Measurements from ENCODE around the gene FBXO2. TPM values are rescaled to one million over a fixed set of nuclear protein-coding genes. Genes with fewer than 3 reads are reported as not detected.

FBXO2 gene
- total RNA-seq, 2 experiments from 2014 or later, result 1.3 to 1.8 TPM

GRCh38 chr1:11685210-11685752 is 31.1 kb upstream of the FBXO2 start:
- POLR2A ChIA-PET, result no interaction called here
- CTCF ChIA-PET, result no interaction called here

- POLR2A ChIA-PET, result no interaction called here
- CTCF ChIA-PET, result interaction anchor here (1.2 kb wide), 1 partner anchor 34 kb away, joined by 3 read pairs; no protein-coding TSS in a partner anchor
Observed at GRCh38 chr1:11684070-11684469, 29.8 kb upstream of the FBXO2 start.

- POLR2A ChIA-PET, result interaction anchor here (1.1 kb wide), 1 partner anchor 227 kb away, joined by 3 read pairs; no protein-coding TSS in a partner anchor
Observed at GRCh38 chr1:11682799-11683198, 28.6 kb upstream of the FBXO2 start.

GRCh38 chr1:11682287-11682771 is 28.1 kb upstream of the FBXO2 start:
- ChIA-PET CTCF (interaction anchor here (1.6 to 2.2 kb wide), 3 partner anchors 8 to 37 kb away, joined by 5 to 18 read pairs (median 6); no protein-coding TSS in a partner anchor), POLR2A (interaction anchor here (1.0 to 1.1 kb wide), 2 partner anchors 19 to 228 kb away, joined by 3 to 8 read pairs; partner anchors contain the start of gene FBXO6)

More at GRCh38 chr1:11682799-11683198, 28.6 kb upstream of the FBXO2 start:
- CTCF ChIA-PET, result interaction anchor here (1.2 to 2.2 kb wide), 3 partner anchors 8 to 37 kb away, joined by 3 to 6 read pairs (median 5); no protein-coding TSS in a partner anchor

- ChIA-PET CTCF (interaction anchor here (0.9 to 3.1 kb wide), 6 partner anchors 9 to 38 kb away, joined by 3 to 18 read pairs (median 6); partner anchors contain the start of gene FBXO6), POLR2A (interaction anchor here (0.6 to 2.7 kb wide), 4 partner anchors 17 to 338 kb away, joined by 3 to 9 read pairs (median 6); partner anchors contain the start of genes FBXO6 and MIIP)
Observed at GRCh38 chr1:11681071-11681771, 27.0 kb upstream of the FBXO2 start, which contains the start of gene MAD2L2. Gene MAD2L2 (minus strand): TSS chr1:11681148. CDS start chr1:11680601, 547 bp downstream.

GRCh38 chr1:11680270-11681070 is 26.2 kb upstream of the FBXO2 start:
- CTCF ChIA-PET, result interaction anchor here (0.9 to 3.1 kb wide), 5 partner anchors 13 to 39 kb away, joined by 3 to 18 read pairs (median 7); partner anchors contain the start of gene FBXO6
- POLR2A ChIA-PET, result interaction anchor here (2.7 kb wide), 1 partner anchor 16 kb away, joined by 9 read pairs; the partner anchor contains the start of gene FBXO6

- CTCF ChIA-PET, result interaction anchor here (0.7 kb wide), 1 partner anchor 28 kb away, joined by 4 read pairs; no protein-coding TSS in a partner anchor
- POLR2A ChIA-PET, result interaction anchor here (2.7 kb wide), 1 partner anchor 14 kb away, joined by 9 read pairs; the partner anchor contains the start of gene FBXO6
Observed at GRCh38 chr1:11678442-11678841, 24.2 kb upstream of the FBXO2 start.

GRCh38 chr1:11676386-11677103 is 22.3 kb upstream of the FBXO2 start:
- ChIA-PET CTCF (interaction anchor here (1.5 to 2.2 kb wide), 2 partner anchors 13 to 43 kb away, joined by 3 to 6 read pairs; no protein-coding TSS in a partner anchor), POLR2A (no interaction called here)

GRCh38 chr1:11675325-11675724 is 21.1 kb upstream of the FBXO2 start:
- CTCF ChIA-PET, result interaction anchor here (1.5 to 2.2 kb wide), 2 partner anchors 12 to 44 kb away, joined by 3 to 6 read pairs; no protein-coding TSS in a partner anchor
- POLR2A ChIA-PET, result no interaction called here

- POLR2A ChIA-PET, result no interaction called here
- CTCF ChIA-PET, result no interaction called here
Observed at GRCh38 chr1:11674488-11674887, 20.3 kb upstream of the FBXO2 start.

- POLR2A ChIA-PET, result no interaction called here
- CTCF ChIA-PET, result interaction anchor here (0.6 kb wide), 1 partner anchor 641 kb away, joined by 3 read pairs; no protein-coding TSS in a partner anchor
Observed at GRCh38 chr1:11673089-11673769, 19.0 kb upstream of the FBXO2 start.

GRCh38 chr1:11671544-11672286 is 17.5 kb upstream of the FBXO2 start:
- POLR2A ChIA-PET, result interaction anchor here (1.6 kb wide), 1 partner anchor 12 kb away, joined by 4 read pairs; no protein-coding TSS in a partner anchor
- CTCF ChIA-PET, result interaction anchor here (0.6 kb wide), 1 partner anchor 26 kb away, joined by 3 read pairs; no protein-coding TSS in a partner anchor

GRCh38 chr1:11671205-11671543 is 16.9 kb upstream of the FBXO2 start:
- POLR2A ChIA-PET, result interaction anchor here (1.6 kb wide), 1 partner anchor 11 kb away, joined by 4 read pairs; no protein-coding TSS in a partner anchor
- CTCF ChIA-PET, result interaction anchor here (0.6 kb wide), 1 partner anchor 26 kb away, joined by 3 read pairs; no protein-coding TSS in a partner anchor

- POLR2A ChIA-PET, result interaction anchor here (1.6 kb wide), 1 partner anchor 11 kb away, joined by 4 read pairs; no protein-coding TSS in a partner anchor
- CTCF ChIA-PET, result no interaction called here
Observed at GRCh38 chr1:11670747-11671146, 16.5 kb upstream of the FBXO2 start.

- POLR2A ChIA-PET, result no interaction called here
- CTCF ChIA-PET, result no interaction called here
Observed at GRCh38 chr1:11668516-11668915, 14.3 kb upstream of the FBXO2 start.

GRCh38 chr1:11664336-11665065 is 10.3 kb upstream of the FBXO2 start:
- ChIA-PET CTCF (interaction anchor here (0.7 to 3.2 kb wide), 9 partner anchors 10 to 393 kb away, joined by 3 to 24 read pairs (median 5); partner anchors contain the start of genes FBXO2, FBXO44 and MAD2L2), POLR2A (interaction anchor here (0.7 to 2.5 kb wide), 10 partner anchors 9 to 309 kb away, joined by 3 to 11 read pairs (median 5); partner anchors contain the start of genes FBXO44 and MAD2L2)
